Stomach (tissue), 4 donors: ENCODE measurements around the gene FXYD7.

ENCODE experiments used
- POLR2A ChIP-seq, 4 donors: fragments of 450-650 bp; IDR thresholded peaks; one replicate each; pipeline ENCODE4 v1.6.1; 2016; ENCODE audit warnings: antibody characterized with exemption in 4 of 4, control low read depth in 2 of 4, mild to moderate bottlenecking in 1 of 4, moderate library complexity in 1 of 4
- POLR2AphosphoS5 ChIP-seq, 3 donors: sonication (generic); formaldehyde crosslinking; IDR thresholded peaks; one replicate each; pipeline ENCODE4 v1.6.1; 2016; ENCODE audit warnings: antibody characterized with exemption in 3 of 3
- TF ChIP-seq, protein P1 (sequence below), 7 experiments: fragments of 450-650 bp in 4 of 7; fragments of 200-600 bp in 3 of 7; sonication (generic) in 3 of 7; IDR thresholded peaks; one replicate each; pipeline ENCODE4 v1.5.1; 2016 to 2019; ENCODE audit warnings: antibody characterized with exemption in 7 of 7, control low read depth in 2 of 7, mild to moderate bottlenecking in 1 of 7

DNA sequence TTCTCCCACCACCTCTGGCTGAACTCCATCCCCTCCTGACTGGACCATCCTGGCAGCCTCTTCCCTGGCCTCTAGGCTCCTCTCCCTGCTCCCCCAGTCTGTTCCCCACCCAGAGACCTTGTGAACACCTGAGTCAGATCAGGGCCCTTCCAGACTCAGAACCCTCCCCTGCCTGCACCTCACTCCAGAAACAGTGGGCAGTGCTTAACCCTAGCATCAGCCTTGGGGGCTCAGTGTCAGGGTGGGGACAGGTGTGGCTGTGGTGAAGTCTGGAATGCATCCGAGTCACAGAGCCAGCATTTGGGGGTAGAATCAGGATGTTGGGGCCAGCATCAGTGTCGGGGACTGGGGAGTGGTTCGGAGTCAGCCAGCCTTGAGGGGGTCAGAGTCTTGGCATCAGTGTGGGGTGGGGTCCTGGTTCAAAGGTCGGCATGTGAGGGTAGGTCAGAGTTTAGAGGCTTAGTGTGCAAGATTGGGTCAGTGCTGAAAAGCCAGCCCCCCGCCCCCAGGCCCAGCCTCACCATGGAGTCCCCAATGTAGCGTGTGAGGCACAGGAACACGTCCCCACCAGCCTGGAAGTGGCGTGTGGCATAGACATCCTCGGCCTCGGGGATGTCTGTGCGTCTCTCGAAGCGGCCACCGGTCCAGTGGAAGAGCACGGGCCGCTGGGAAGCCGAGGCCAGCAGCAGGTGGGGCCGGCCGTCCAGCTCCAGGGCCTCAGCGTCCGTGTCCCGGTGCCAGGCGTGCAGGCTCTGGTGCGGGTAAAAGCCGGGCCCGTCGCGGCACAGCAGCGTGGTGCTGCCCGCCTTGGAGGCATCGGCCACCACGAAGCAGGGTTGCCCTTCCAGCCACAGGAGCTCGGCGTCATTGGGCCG, 17.1 kb upstream of the FXYD7 start:
- TF ChIP-seq POLR2AphosphoS5 (IDR thresholded peaks at IDR 0.05), result no peak
- no peak for TF ChIP-seq POLR2A (IDR thresholded peaks at IDR 0.05)
- TF ChIP-seq, protein P1, sequence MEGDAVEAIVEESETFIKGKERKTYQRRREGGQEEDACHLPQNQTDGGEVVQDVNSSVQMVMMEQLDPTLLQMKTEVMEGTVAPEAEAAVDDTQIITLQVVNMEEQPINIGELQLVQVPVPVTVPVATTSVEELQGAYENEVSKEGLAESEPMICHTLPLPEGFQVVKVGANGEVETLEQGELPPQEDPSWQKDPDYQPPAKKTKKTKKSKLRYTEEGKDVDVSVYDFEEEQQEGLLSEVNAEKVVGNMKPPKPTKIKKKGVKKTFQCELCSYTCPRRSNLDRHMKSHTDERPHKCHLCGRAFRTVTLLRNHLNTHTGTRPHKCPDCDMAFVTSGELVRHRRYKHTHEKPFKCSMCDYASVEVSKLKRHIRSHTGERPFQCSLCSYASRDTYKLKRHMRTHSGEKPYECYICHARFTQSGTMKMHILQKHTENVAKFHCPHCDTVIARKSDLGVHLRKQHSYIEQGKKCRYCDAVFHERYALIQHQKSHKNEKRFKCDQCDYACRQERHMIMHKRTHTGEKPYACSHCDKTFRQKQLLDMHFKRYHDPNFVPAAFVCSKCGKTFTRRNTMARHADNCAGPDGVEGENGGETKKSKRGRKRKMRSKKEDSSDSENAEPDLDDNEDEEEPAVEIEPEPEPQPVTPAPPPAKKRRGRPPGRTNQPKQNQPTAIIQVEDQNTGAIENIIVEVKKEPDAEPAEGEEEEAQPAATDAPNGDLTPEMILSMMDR (IDR thresholded peaks at IDR 0.05), result no peak
